HG03565 (cell line): Measurements from ENCODE around the gene ECSIT.

ENCODE experiments used
- ATAC-seq: cut with Tn5 transposase; IDR thresholded peaks from one replicate; pipeline ENCODE4 v1.9.1; 2021; ENCODE audit warnings: mild to moderate bottlenecking, moderate library complexity; ENCODE audit not compliant: unreplicated experiment

ECSIT gene

DNA sequence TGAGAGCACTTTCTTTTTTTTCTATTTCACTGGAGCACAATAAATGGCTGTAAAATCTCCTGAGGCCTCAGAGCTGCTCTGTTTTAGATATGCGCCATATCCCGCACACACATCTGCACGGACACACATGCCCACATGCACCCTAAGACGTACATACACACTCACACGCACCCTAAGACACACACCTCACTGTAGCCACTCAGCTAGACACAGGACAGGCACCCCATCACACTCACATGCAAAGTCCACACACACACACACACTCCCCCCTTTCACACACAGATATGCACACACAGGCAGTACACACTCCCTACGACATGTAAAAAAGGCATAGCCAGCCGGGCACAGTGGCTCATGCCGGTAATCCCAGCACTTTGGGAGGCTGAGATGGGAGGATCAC lies 21.3 kb upstream of the ECSIT start:
- ATAC-seq: no peak

DNA sequence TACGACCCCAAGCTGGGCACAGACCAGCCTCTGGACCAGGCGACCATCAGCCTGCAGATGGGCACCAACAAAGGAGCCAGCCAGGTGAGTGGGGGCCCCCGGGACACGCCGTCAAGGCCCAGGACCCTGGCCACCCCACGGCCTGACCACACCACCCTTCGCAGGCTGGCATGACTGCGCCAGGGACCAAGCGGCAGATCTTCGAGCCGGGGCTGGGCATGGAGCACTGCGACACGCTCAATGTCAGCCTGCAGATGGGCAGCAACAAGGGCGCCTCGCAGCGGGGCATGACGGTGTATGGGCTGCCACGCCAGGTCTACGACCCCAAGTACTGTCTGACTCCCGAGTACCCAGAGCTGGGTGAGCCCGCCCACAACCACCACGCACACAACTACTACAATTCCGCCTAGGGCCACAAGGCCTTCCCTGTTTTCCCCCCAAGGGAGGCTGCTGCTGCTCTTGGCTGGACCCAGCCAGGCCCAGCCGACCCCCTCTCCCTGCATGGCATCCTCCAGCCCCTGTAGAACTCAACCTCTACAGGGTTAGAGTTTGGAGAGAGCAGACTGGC lies 20.5 kb upstream of the ECSIT start:
- no peak for ATAC-seq

DNA sequence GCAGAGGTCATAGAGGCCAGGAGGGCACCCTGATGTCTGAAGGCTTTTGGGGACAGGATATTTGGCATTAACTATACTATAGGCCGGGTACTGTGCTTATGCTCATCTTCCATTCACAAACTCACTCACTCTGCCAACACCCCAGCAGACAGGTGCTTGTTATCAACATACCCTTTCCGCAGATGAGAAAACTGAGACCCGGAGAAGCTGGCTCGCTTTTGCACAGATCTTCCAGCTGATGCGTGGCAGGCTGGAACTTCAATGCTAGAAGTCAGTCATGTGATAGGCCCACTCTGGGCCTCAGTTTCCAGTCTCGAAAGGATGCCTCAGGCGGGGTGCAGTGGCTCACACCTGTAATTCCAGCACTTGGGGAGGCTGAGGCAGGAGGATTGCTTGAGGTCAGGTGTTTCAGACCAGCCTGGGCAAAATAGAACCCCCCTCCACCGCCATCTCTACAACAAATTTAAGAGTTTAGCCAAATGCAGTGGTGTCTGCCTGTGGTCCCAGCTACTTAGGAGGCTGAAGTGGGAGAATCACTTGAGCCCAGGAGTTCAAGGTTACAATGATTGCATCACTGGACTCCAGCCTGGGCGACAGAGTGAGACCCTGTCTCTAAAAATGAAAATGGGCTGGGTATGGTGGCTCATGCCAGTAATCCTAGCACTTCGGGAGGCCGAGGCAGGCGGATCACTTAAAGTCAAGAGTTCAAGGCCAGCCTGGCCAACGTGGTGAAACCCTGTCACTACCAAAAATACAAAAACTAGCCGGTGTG lies 19.2 kb upstream of the ECSIT start:
- ATAC-seq: no peak

DNA sequence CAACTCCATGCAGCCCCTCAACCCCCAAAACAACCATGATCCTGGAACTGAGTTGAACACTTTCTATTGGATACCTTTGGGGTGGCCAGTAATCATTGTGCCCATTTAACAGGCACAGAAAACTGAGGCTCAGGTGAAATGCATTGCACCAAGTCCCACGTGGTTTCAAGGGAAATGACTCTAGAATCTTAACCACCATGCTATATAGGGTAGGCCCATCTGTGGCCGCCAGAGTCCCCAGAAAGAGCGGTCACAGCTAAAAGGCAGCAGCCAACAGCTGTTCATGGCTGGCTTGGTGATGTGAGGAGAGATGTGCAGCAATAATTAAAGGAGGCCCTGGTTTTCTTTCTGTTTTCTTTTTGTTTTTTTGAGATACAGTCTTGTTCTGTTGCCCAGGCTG lies 12.3 kb upstream of the ECSIT start:
- ATAC-seq: no peak

DNA sequence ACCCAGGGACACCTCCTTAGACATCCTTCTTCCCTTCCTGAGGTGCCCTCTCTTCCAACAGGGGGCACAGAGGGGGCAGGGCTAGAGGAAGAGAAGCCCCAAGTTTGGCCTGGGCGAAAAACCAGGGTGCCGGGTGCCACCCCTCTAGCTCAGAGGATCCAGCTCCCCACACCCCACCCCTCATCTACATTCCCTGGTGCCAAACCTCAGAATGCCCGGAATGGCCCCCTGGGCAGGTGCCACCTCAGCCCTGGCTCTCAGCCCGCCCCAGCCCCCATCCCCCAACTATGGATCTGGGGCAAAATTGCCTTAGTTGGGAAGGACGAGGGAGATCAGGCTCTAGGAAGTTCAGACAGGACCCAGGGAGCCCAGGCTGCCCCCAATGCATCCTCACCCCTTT lies 11.7 kb upstream of the ECSIT start:
- no peak for ATAC-seq

DNA sequence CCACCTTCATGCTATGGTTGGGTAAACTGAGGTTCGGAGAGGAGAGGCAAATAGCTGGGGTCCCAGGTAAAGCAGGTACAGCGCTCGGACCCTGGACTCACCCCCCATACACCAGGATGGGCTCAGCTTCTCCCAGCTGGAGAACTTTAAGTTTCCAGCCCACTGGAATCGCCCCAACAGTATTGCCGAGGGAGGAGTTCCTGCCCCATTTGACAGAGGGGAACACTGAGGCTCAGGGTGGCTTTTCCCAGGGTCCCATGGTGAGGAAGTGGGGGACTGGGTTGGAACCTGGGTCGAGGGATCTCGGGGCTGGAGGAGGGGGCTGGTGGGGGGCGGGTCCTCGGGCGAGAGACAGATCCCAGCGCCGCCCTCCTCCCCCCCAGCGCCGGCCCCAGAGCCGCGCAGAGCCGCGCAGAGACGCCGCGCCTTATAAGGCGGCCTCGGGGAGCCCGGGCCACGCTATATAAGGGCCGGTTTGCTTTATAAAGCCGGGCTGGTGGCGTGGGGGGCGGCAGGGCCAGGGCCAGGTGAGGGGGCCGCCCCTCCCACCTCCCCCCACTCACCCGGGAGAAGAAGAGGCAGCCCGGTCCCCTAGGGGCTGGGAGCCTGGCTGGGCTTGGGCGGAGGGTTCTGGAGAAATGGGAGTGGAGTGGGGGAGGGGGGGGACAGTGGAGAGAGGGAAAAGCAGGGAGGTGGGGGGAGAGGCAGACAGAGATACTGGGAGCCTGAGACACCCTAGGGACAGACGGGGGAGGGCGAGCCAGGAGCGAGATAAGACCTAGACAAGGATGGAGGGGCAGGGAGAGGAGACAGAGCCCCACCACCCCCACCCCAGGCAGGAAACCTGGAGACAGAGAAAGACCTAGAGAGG lies 10.8 kb upstream of the ECSIT start:
- ATAC-seq: no peak

DNA sequence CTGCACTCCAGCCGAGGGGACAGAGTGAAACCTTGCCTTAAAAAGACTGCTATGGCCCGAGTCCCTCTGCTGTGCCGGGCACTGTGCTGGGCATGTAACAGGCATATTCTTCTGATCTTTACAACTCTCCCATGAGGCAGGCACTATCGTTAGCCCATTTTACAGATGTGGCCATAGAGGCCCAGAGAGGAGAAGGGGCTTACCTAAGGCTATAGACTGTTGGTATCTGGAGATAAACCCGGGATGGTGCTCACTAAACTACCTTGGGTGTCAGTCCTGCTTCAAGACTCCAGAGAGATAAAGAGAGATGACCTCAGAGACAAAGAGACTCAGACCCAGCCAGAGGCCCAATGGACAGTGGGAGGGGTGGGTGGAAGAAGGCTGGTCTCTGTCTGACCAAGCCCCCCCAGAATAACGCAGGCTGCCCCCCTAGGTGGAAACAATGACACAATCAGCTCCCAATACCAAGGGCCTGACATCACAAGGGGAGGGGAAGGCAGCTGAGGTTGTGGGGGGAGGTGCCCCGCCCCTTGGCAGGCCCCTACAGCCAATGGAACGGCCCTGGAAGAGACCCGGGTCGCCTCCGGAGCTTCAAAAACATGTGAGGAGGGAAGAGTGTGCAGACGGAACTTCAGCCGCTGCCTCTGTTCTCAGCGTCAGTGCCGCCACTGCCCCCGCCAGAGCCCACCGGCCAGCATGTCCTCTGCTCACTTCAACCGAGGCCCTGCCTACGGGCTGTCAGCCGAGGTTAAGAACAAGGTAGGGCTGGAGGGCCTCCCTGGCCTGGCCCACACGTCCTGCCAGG lies 9.5 kb upstream of the ECSIT start, which contains the start of gene CNN1:
Gene CNN1, plus strand, starts transcription at position 620 of the 805 bp plus-strand sequence. Its CDS starts 77 bp downstream, at position 697.
- ATAC-seq: no peak

DNA sequence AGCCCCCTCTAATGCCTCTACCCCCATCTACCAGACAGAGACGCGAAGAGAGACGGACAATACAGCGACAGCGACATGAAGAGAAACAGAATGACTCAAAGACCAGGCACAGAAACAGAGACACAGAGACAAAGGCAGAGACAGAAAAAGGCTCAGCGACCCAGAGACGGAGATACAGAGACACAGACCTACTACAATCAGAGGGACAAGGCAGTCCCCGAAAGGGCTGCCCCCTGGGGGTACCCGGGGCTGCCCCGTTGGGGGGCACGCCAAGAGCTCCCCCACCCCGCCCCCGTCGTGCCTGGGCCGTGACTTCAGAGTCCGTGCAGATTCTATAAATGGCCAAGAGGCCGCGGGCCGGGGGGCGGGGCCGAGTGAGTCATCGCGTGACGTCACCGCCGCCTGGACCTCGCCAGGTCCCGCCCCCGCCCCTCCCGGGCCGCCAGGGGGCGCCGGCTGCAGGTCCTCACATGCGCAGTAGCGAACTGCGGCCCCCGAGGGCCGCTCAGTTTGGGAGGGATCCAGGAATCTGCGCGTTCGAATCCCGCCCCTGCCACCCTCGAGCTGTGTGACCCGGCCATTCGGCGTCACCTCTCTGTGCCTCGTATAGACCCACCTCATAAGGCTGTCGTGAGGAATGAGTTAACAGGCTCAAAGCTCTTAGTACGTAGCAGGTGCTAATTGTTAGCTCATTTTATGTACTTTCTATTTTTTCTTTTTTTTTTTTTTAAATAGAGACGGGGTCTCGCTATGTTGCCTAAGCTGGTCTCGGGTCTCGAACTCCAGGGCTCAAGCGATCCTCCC lies 7.1 kb upstream of the ECSIT start:
- peak; percentile 52 for ATAC-seq

DNA sequence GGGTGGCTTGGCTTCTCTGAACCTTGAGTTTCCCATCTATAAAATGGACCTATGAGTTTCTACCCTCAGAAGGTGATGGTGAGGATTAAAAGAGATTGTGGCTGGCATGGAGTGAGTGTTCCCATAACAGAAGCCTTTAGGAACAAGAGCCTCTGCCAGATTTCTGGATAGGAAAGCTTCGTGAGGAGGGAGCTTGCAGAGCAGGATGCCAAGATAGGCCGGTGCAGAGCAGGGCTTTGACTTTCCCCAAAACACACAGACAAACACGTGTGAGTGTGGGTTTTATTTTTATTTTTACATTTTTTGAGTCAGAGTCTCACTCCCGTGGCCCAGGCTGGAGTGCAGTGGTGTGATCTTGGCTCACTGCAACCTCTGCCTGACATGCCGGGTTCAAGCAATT lies 6.0 kb upstream of the ECSIT start:
- ATAC-seq: no peak

DNA sequence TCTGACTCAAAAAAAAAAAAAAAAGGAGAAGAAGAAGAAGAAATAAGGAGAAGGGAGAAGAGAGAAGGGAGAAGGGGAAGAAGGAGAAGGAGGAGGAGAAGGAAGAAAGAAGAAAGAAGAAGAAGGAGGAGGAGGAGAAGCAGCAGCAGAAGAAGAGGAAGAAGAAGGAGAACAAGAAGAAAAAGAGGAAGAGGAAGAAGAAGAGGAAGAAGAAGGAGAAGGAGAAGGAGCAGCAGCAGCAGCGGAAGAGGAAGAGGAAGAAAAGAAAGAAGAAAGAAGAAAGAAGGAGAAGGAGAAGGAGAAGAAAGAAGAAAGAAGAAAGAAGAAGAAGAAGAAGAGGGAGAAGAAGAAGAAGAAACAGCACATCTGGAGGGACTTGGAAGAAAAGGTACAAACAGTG lies 5.6 kb upstream of the ECSIT start:
- no peak for ATAC-seq

DNA sequence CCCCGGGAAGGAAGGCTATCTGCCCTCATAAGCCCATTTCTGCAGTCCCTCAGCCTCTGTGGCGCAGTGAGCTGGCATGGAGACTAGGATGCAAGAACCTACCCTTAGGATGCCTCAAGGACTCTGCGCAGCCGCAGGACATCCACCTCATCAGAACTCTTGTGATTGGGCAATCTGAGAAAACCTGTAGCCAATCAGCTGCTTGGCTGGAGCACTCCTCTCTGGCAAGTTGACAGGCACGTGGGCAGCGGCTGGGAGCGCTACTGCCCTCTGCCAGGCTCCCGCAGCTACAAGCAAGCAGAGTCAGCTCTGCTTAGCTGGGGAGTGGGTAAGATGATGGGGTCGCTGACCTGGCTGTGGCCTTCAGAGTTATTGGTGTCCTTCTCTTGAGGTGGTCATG lies 1.5 kb upstream of the ECSIT start:
- ATAC-seq: no peak

DNA sequence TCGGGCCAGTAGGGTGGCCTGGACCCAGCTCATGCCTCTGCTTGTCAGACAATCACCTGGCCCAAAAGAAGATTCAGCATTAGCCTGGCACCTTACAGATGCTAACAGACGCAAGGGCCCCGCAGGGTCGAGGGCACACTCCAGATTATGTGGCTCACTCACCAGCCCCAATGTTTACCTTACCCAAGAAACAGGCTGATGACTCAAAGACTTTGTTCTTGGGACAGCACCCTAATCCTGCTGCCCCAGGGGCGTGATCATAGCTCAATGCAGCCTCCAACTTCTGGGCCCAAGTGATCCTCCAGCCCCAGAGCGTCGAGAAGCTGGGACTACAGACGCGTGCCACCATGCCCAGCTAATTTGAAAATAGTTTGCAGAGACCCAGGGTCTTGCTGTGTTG lies 9.8 kb downstream of the ECSIT start:
- no peak for ATAC-seq

DNA sequence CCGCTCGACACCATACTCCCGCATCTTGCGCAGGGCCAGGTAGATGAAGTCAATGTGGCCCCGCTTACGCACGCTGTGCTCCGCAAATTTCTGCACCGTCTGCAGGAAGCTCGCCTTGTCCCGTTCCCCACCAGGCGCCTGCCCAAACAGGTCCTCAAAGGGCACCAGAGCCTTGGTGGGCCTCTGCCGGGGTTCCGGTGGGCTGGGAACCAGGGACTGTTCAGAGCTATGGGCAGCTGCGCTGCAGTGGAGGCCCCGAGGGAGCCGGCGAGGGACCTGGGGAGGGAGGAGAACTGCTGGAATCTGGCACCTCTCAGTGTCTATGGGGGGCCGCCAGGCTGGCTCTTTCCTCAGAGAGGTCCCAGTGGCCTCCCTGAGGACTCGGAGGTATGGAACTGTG lies 15.0 kb downstream of the ECSIT start:
- ATAC-seq: no peak

DNA sequence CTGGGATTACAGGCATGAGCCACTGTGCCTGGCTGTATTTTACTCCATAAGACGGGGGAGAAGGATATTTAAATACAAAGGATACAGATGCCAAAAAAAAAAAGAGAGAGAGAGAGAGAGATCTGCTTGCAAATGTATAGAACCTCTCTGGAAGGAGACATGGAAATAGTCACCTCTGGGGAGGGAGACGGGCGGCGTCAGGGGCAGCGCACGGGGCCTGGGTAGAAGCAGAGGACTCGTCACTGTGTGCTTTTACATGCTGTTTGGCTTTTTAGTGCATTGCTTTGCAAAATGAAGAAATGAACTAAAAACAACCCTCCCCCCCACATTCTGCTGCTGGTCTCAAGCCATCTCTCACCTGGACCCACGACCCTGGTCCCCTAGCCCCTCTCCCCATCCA lies 18.5 kb downstream of the ECSIT start:
- ATAC-seq: no peak

DNA sequence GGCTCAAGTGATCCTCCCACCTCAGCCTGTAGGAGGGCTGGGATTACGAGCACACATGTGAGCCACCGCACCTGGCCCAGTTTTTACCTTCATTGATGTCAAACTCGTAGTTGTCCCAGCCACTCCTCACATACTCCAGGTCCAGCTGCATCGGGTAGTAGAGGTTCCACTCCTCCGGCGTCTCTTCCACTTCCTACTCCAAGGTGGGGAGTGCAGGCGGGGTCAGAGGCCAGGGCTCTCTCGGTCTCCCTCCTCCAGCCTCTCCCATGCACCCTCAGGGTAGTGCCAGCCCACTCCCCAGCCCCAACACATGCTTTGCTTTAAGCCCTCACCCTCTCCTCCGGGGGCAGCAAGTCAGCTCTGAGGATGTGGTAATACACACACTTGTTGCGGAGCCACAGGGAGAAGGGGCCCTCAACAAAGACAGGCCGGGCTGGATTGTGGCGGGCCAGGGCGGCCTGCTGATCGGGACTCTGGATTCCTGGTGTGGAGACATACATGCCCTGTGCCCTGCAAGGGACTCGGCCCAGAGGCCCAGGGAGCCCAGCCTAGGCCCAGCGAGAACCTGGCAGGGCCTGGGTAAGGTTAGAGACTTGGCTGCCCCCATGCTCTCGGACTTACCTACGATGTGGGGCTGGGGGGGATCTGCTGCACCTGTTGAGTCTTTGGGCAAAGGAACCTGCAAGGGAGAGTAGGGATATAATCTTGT lies 21.4 kb downstream of the ECSIT start:
- no peak for ATAC-seq

DNA sequence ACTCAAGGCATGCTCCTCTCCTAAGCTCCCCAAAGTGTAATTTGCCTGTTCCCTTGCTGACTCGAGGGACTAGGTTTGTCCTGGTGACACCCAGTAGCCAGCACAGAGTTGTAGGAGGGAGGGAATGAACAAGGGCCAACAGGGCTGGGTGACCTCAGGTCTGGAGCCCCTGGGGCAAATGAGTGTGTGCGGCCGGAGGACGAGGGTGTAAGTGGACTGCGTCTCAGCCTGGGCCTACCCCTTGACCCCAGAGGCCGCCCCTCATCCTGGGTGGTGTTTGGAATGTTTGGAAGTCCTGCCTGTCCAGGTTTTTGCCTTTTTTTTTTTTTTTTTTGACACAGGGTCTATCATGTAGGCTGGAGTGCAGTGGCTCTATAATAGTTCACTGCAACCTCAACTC lies 22.0 kb downstream of the ECSIT start:
- no peak for ATAC-seq

DNA sequence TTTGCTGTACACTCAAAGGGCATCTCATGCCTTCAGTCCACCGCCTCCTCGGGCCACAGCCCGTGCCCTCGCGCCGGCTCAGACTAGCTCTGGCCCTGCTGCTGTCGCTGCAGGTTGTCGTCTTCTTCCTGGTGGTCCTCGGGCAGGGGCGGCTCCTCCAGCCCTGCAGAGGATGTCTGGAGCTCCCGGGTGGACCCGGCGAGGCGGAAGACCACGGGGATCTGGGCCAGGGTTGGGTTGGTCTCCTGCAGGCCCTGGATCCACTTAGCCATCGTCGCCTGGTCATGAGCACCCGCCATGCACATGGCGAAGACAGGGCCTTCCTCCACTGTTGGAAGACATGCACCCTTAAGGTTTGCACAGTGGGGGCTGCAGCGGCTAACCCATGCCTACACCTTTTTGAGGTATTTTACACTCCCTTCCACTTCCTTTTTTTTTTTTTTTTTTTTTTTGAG lies 22.8 kb downstream of the ECSIT start:
- ATAC-seq: peak; percentile 16

DNA sequence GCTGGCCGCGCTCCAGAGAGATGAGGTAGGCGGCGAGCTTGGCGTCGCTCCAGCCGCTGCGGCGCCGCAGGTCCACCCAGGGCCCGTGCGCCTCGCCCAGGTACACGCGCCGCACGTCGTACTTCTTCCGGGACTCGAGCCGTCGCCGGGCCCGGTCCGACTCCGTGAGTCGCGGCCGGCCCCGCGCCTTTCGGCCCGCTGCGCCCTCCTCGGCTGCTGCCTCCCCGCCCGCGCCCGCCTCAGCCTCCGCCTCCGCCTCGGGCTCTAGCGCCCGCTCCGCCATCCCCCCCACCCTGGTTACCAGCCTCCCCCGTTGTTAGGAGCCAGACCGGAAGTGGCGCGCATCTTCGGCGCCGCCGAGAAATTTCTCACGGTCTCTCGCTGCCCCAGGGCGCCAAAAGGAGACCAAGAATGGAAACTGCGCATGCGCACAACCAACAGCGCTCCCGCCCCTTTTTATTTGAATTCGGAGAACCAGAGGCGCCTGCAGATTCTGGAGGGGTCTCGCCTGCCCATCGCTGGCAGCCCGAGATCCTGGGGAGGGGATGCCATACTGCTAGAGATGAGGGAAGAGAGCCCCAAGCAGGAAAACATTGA lies 23.3 kb downstream of the ECSIT start, which contains the start of gene ZNF653:
Gene ZNF653, minus strand, starts transcription at position 336 of the 597 bp plus-strand sequence. Its CDS starts 53 bp downstream, at position 283.
- ATAC-seq: peak; percentile 33

DNA sequence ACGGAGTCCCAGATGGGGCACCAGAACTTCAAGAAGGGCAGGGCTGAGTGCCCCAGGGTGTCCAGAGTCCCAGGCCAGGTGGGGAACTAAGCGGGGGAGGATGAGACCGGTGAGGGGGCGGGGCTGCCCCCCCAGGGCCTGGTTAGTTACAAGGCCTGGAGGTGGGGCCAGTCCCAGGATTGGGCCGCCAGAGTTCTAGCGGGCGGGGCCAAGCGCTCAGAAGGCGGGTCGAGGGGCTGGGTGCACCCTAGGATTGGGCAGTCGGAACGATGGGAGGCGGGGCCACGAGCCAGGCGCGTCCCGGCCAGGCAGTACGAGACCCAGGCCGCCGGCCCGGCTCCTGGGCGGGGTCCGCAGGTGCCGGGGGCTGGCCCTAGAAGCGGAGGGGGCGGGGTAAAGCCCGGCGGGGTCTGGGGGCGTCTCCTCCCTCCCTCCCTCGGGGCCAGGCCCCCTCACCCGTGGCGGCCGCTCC lies 23.9 kb downstream of the ECSIT start:
- ATAC-seq: peak; percentile 89
